VCaP (cell line): Measurements from ENCODE around the gene GTF2F1.
"Not testable (repeated sequence)": the region's sequence is repeated elsewhere in the genome, so short reads cannot be mapped to it uniquely, and the experiment has no call there.

Experiments
- H3K27ac ChIP-seq: fragments of 450-650 bp; 2 replicates; pipeline ENCODE4 v1.5.1; 2017
- CTCF ChIP-seq: fragments of 450-650 bp; conservative IDR thresholded peaks from 2 replicates; pipeline ENCODE4 v1.5.1; 2017; ENCODE audit warnings: mild to moderate bottlenecking, moderate library complexity

Gene GTF2F1

GRCh38 chr19:6354098-6354674, 38.8 kb downstream of the GTF2F1 start:
- TF ChIP-seq CTCF: peak; percentile 59
- no peak overlapping the region for H3K27ac ChIP-seq

GRCh38 chr19:6352381-6353165, 40.4 kb downstream of the GTF2F1 start:
- no peak for TF ChIP-seq CTCF

GRCh38 chr19:6350688-6351087, 42.3 kb downstream of the GTF2F1 start:
- no peak for TF ChIP-seq CTCF
- H3K27ac ChIP-seq: no peak overlapping the region

More at GRCh38 chr19:6352381-6353165, 40.4 kb downstream of the GTF2F1 start:
- H3K27ac ChIP-seq: peak overlapping the region; percentile 29; the same call in 1 of the 2 replicates

- H3K27ac ChIP-seq: not testable (repeated sequence)
Observed at GRCh38 chr19:6349271-6349670, 43.7 kb downstream of the GTF2F1 start.

GRCh38 chr19:6343462-6343861, 49.5 kb downstream of the GTF2F1 start:
- TF ChIP-seq CTCF: no peak
- no peak overlapping the region for H3K27ac ChIP-seq

- no peak overlapping the region for H3K27ac ChIP-seq
- TF ChIP-seq CTCF: no peak
Observed at GRCh38 chr19:6340493-6341201, 52.3 kb downstream of the GTF2F1 start.

GRCh38 chr19:6334490-6335285, 58.3 kb downstream of the GTF2F1 start:
- no peak for TF ChIP-seq CTCF
- H3K27ac ChIP-seq: no peak overlapping the region
